ENCODE results near the gene RARRES1. TPM values are rescaled to one million over a fixed set of nuclear protein-coding genes. Genes with fewer than 3 reads are reported as not detected.

The RARRES1 gene
- total and polyA plus RNA-seq, 4 donors, result 36.3 to 110 (median 51.6) TPM

DNA sequence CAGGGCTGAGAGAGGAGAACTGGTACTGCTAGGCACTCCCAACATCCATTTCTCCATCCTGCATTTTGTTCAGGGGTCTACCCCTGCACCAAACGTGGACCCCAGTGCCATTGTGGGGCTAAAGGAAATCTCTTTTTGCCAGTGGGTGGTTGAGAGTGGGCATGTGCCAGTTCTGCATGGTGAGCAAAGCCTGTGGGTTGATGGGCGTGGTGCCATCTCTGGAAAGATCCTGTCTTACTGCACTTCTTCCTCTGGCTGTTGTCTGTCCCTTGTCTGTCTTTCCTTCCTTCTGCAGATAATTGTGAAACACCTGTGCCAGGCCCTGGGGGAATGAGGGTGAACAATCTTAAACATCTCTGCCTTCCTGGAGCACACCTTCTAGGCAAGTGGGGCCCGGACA, 1.4 kb upstream of the RARRES1 start:
- no peak overlapping the region for H3K4me3 ChIP-seq
- no peak for DNase-seq
- no peak overlapping the region for H3K9ac ChIP-seq (ENCODE audit: insufficient read depth in 1 of 2, low read length in 2 of 2)
- H3K36me3 ChIP-seq (ENCODE audit: control insufficient read depth in 4 of 4, insufficient read depth in 4 of 4, low read length in 4 of 4), result peaks cover 0 to 17% (median 8%) of the 10 kb centered on the region in 4 donors
- H3K4me1 ChIP-seq (ENCODE audit: control insufficient read depth in 5 of 5, insufficient read depth in 5 of 5, low read length in 5 of 5), result peaks cover 0 to 23% (median 11%) of the 10 kb centered on the region in 5 donors
- ATAC-seq (ENCODE audit: insufficient read depth, low FRiP score), result no peak
- 46 to 80% methylated on average over 3 of the region's 3 CpGs for WGBS, 2 donors
- TF ChIP-seq, protein P1, sequence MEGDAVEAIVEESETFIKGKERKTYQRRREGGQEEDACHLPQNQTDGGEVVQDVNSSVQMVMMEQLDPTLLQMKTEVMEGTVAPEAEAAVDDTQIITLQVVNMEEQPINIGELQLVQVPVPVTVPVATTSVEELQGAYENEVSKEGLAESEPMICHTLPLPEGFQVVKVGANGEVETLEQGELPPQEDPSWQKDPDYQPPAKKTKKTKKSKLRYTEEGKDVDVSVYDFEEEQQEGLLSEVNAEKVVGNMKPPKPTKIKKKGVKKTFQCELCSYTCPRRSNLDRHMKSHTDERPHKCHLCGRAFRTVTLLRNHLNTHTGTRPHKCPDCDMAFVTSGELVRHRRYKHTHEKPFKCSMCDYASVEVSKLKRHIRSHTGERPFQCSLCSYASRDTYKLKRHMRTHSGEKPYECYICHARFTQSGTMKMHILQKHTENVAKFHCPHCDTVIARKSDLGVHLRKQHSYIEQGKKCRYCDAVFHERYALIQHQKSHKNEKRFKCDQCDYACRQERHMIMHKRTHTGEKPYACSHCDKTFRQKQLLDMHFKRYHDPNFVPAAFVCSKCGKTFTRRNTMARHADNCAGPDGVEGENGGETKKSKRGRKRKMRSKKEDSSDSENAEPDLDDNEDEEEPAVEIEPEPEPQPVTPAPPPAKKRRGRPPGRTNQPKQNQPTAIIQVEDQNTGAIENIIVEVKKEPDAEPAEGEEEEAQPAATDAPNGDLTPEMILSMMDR (IDR thresholded peaks at IDR 0.05; ENCODE audit: control extremely low read depth, extremely low read depth), result no peak
- H3K27ac ChIP-seq (ENCODE audit: low read depth in 1 of 2, low read length in 1 of 2), result no peak overlapping the region
- H3K27me3 ChIP-seq (ENCODE audit: control insufficient read depth in 3 of 3, insufficient read depth in 3 of 3, low read length in 2 of 3), result no peaks in the 10 kb centered on the region
- peaks cover 0 to 7% (median 1%) of the 10 kb centered on the region in 4 donors for H3K9me3 ChIP-seq (ENCODE audit: control insufficient read depth in 4 of 4, insufficient read depth in 3 of 4, low read length in 3 of 4)

DNA sequence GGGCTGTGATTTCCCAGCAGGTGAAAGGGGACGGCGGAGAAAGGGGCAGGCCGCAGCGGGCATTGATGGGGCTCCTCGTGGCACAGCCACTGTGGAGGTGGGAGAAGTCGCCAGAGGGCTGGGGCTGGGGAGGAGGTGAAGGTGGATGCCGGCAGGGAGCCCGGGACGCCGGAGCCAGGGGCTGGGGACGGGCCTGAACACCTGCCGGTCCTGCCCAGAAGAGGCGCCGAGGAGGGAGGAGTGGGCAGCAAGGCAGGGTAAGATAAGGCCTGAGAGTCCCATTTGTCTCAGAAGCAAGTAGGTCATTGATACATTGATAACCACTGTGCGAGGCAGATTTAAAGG, 571 bp upstream of the RARRES1 start:
- WGBS, 2 donors, result 64 to 88% methylated on average over 15 of the region's 15 CpGs
- Histone ChIP-seq H3K27ac (ENCODE audit: low read depth in 1 of 2, low read length in 1 of 2) (peak overlapping the region in 1 of 2 donors; percentile 81), H3K4me1 (ENCODE audit: control insufficient read depth in 5 of 5, insufficient read depth in 5 of 5, low read length in 5 of 5) (peaks cover 0 to 22% (median 11%) of the 10 kb centered on the region in 5 donors), H3K4me3 (peak overlapping the region; percentile 60), H3K27me3 (ENCODE audit: control insufficient read depth in 3 of 3, insufficient read depth in 3 of 3, low read length in 2 of 3) (no peaks in the 10 kb centered on the region), H3K9me3 (ENCODE audit: control insufficient read depth in 4 of 4, insufficient read depth in 3 of 4, low read length in 3 of 4) (peaks cover 0 to 7% (median 1%) of the 10 kb centered on the region in 4 donors), H3K9ac (ENCODE audit: insufficient read depth in 1 of 2, low read length in 2 of 2) (peak overlapping the region; percentile 23 to 38), H3K36me3 (ENCODE audit: control insufficient read depth in 4 of 4, insufficient read depth in 4 of 4, low read length in 4 of 4) (peaks cover 0 to 16% (median 7%) of the 10 kb centered on the region in 4 donors)
- ATAC-seq (ENCODE audit: insufficient read depth, low FRiP score), result no peak
- TF ChIP-seq, protein P1 (IDR thresholded peaks at IDR 0.05; ENCODE audit: control extremely low read depth, extremely low read depth), result no peak
- DNase-seq, result no peak

DNA sequence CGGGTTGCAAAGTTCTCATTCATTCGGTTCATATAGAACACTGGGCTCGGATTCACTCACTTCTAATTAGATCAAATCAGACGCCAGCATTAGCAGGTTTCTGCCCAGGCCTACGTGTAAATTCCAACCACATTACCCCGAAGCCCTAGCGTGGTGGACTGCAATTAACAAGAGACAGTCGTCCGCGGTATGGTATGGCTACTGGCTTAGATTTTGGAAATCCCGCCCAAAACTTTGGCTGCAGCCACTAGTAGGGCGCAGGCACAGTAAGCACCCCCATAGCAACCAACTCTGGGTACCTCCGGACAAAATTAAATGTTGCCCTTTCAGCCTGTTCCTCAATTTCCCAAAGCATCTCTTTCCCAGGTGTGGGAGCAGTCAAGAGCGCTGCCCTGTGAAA, 771 bp downstream of the RARRES1 start:
- DNase-seq (peak in 2 of 3 donors; percentile 18 to 45), ATAC-seq (ENCODE audit: insufficient read depth, low FRiP score) (no peak)
- Histone ChIP-seq H3K9ac (ENCODE audit: insufficient read depth in 1 of 2, low read length in 2 of 2) (peak overlapping the region in 1 of 2 donors; percentile 63), H3K36me3 (ENCODE audit: control insufficient read depth in 4 of 4, insufficient read depth in 4 of 4, low read length in 4 of 4) (peaks cover 0 to 14% (median 6%) of the 10 kb centered on the region in 4 donors), H3K27me3 (ENCODE audit: control insufficient read depth in 3 of 3, insufficient read depth in 3 of 3, low read length in 2 of 3) (no peaks in the 10 kb centered on the region), H3K27ac (ENCODE audit: low read depth in 1 of 2, low read length in 1 of 2) (peak overlapping the region in 1 of 2 donors; percentile 81), H3K9me3 (ENCODE audit: control insufficient read depth in 4 of 4, insufficient read depth in 3 of 4, low read length in 3 of 4) (peaks cover 0 to 7% (median 1%) of the 10 kb centered on the region in 4 donors), H3K4me3 (peak overlapping the region; percentile 60), H3K4me1 (ENCODE audit: control insufficient read depth in 5 of 5, insufficient read depth in 5 of 5, low read length in 5 of 5) (peaks cover 6 to 34% (median 14%) of the 10 kb centered on the region in 5 donors)
- TF ChIP-seq, protein P1 (IDR thresholded peaks at IDR 0.05; ENCODE audit: control extremely low read depth, extremely low read depth), result no peak
- 56 to 62% methylated on average over 14 of the region's 14 CpGs for whole genome bisulfite sequencing, 2 donors

DNA sequence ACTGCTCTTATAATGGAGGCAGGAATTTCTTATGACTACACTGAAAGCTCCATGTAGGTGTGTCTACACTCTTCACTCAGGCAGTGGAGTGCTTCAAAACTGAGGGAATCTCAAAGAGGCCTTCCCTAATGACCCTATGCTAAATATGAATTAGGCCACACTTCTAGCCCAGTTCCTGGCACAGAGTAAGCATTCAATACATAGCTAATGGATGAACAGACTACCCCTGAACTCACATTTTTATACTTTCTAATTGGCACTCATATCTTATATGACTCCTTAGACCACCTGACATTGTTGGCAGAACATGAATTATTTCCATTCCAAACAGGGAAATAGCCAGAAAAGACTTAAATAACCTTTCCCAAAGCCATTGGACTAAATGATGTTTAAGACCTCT, 3.4 kb downstream of the RARRES1 start:
- H3K27ac ChIP-seq (ENCODE audit: low read depth in 1 of 2, low read length in 1 of 2), result no peak overlapping the region
- no peak for ATAC-seq (ENCODE audit: insufficient read depth, low FRiP score)
- TF ChIP-seq, protein P1 (IDR thresholded peaks at IDR 0.05; ENCODE audit: control extremely low read depth, extremely low read depth), result no peak

More for the DNA sequence above, 3.4 kb downstream of the RARRES1 start:
- peaks cover 0 to 3% (median 0%) of the 10 kb centered on the region in 4 donors for H3K36me3 ChIP-seq (ENCODE audit: control insufficient read depth in 4 of 4, insufficient read depth in 4 of 4, low read length in 4 of 4)
- no peaks in the 10 kb centered on the region for H3K9me3 ChIP-seq (ENCODE audit: control insufficient read depth in 4 of 4, insufficient read depth in 3 of 4, low read length in 3 of 4)
- no peaks in the 10 kb centered on the region for H3K27me3 ChIP-seq (ENCODE audit: control insufficient read depth in 3 of 3, insufficient read depth in 3 of 3, low read length in 2 of 3)
- H3K9ac ChIP-seq (ENCODE audit: insufficient read depth in 1 of 2, low read length in 2 of 2), result no peak overlapping the region
- peaks cover 9 to 50% (median 19%) of the 10 kb centered on the region in 5 donors for H3K4me1 ChIP-seq (ENCODE audit: control insufficient read depth in 5 of 5, insufficient read depth in 5 of 5, low read length in 5 of 5)
- H3K4me3 ChIP-seq, result no peak overlapping the region
- no peak for DNase-seq
